ENCODE data around the gene UFC1. TPM values are rescaled to one million over a fixed set of nuclear protein-coding genes. Genes with fewer than 3 reads are reported as not detected.

UFC1 gene
- polyA plus RNA-seq, 1 donor (not counting 4 experiments of a cell fraction or from before 2014, with no cell fraction given), result 86.4 TPM

DNA sequence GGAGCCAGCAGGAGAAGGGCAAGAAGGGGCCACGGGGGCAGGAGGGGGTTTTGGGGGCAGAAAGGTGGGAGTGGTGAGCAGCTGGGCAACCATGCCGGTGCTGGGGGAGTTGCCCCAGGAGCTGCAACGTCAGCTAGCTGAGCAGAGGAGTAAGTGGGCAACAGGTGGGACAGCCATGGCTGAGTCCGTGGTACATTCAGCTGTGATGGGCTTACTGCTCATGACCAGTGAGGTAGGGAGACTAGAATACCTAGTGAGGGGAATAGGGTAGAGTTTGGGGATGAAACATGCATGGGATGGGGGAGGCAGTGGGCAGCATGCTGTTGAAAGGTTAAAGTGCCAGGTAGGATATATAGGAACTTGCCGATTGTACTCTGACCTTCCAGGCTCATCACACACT lies 7.9 kb downstream of the UFC1 start:
- TF ChIP-seq EZH2 (IDR thresholded peaks at IDR 0.05; ENCODE audit: low read length), result no peak
- TF ChIP-seq, protein P1, sequence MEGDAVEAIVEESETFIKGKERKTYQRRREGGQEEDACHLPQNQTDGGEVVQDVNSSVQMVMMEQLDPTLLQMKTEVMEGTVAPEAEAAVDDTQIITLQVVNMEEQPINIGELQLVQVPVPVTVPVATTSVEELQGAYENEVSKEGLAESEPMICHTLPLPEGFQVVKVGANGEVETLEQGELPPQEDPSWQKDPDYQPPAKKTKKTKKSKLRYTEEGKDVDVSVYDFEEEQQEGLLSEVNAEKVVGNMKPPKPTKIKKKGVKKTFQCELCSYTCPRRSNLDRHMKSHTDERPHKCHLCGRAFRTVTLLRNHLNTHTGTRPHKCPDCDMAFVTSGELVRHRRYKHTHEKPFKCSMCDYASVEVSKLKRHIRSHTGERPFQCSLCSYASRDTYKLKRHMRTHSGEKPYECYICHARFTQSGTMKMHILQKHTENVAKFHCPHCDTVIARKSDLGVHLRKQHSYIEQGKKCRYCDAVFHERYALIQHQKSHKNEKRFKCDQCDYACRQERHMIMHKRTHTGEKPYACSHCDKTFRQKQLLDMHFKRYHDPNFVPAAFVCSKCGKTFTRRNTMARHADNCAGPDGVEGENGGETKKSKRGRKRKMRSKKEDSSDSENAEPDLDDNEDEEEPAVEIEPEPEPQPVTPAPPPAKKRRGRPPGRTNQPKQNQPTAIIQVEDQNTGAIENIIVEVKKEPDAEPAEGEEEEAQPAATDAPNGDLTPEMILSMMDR (optimal IDR thresholded peaks at IDR 0.05 in 1 of 3, IDR thresholded peaks at IDR 0.05 in 1 of 3, conservative IDR thresholded peaks at IDR 0.05 in 1 of 3; ENCODE audit: extremely low read depth in 1 of 3, insufficient read depth in 2 of 3, low read length in 3 of 3), result no peak
- Histone ChIP-seq H4K20me1 (ENCODE audit: control insufficient read depth, extremely low read depth, insufficient read depth, low read length) (no peaks in the 10 kb centered on the region), H3K27ac (ENCODE audit: control insufficient read depth, insufficient read depth, low read length) (no peak overlapping the region), H3K36me3 (ENCODE audit: control insufficient read depth in 2 of 2, extremely low read depth in 1 of 2, insufficient read depth in 2 of 2, low read length in 2 of 2) (peaks cover 9 to 33% of the 10 kb centered on the region in 2 experiments), H3K4me2 (ENCODE audit: control insufficient read depth, extremely low read depth, insufficient read depth, low read depth, low read length) (no peak overlapping the region), H3K27me3 (ENCODE audit: control insufficient read depth, extremely low read depth, insufficient read depth, low read length) (no peaks in the 10 kb centered on the region), H3K4me3 (ENCODE audit: control insufficient read depth in 2 of 3, extremely low read depth in 1 of 3, insufficient read depth in 2 of 3, low read depth in 1 of 3, low read length in 3 of 3) (no peak overlapping the region), H2AFZ (ENCODE audit: control insufficient read depth, low read length) (no peak overlapping the region), H3K79me2 (ENCODE audit: control insufficient read depth, insufficient read depth, low read length) (peaks cover 14% of the 10 kb centered on the region), H3K9me3 (ENCODE audit: control insufficient read depth, low read depth, low read length) (no peaks in the 10 kb centered on the region), H3K4me1 (ENCODE audit: control insufficient read depth, extremely low read depth, insufficient read depth, low read length) (peaks cover 27% of the 10 kb centered on the region), H3K9me1 (ENCODE audit: control insufficient read depth, extremely low read depth, insufficient read depth, low read length) (no peaks in the 10 kb centered on the region), H3K9ac (ENCODE audit: control insufficient read depth, extremely low read depth, insufficient read depth, low read length) (no peak overlapping the region)
- DNase-seq (ENCODE audit: low read depth, low spot score) (no peak), FAIRE-seq (no peak)
- dilution Hi-C loops (cut with MboI; ENCODE audit: extremely low pct_ligation_motif_present, low sequenced_read_pairs), result no loop called here

DNA sequence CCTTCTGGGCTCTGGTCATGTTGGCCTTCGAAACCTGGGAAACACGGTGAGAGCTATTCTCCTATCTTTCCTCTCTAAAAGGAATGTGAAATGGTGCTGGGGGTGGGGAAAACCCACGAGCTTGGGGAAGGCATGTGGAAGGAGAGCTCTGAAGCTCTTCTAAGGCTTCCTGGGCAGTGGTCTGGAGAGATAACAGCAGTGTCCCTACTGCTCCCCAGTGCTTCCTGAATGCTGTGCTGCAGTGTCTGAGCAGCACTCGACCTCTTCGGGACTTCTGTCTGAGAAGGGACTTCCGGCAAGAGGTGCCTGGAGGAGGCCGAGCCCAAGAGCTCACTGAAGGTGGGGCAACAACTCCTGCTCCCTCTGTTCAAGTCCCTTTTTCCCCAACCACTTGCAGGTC lies 8.3 kb downstream of the UFC1 start:
- H3K79me2 ChIP-seq (ENCODE audit: control insufficient read depth, insufficient read depth, low read length), result peaks cover 14% of the 10 kb centered on the region
- H4K20me1 ChIP-seq (ENCODE audit: control insufficient read depth, extremely low read depth, insufficient read depth, low read length), result no peaks in the 10 kb centered on the region
- FAIRE-seq (no peak), DNase-seq (ENCODE audit: low read depth, low spot score) (no peak)
- no peak overlapping the region for H3K9ac ChIP-seq (ENCODE audit: control insufficient read depth, extremely low read depth, insufficient read depth, low read length)
- H3K4me3 ChIP-seq (ENCODE audit: control insufficient read depth in 2 of 3, extremely low read depth in 1 of 3, insufficient read depth in 2 of 3, low read depth in 1 of 3, low read length in 3 of 3), result no peak overlapping the region
- TF ChIP-seq EZH2 (IDR thresholded peaks at IDR 0.05; ENCODE audit: low read length), result no peak
- TF ChIP-seq, protein P1 (optimal IDR thresholded peaks at IDR 0.05 in 1 of 3, IDR thresholded peaks at IDR 0.05 in 1 of 3, conservative IDR thresholded peaks at IDR 0.05 in 1 of 3; ENCODE audit: extremely low read depth in 1 of 3, insufficient read depth in 2 of 3, low read length in 3 of 3), result no peak
- no peak overlapping the region for H3K27ac ChIP-seq (ENCODE audit: control insufficient read depth, insufficient read depth, low read length)
- H3K9me1 ChIP-seq (ENCODE audit: control insufficient read depth, extremely low read depth, insufficient read depth, low read length), result no peaks in the 10 kb centered on the region
- peaks cover 31% of the 10 kb centered on the region for H3K4me1 ChIP-seq (ENCODE audit: control insufficient read depth, extremely low read depth, insufficient read depth, low read length)
- H3K4me2 ChIP-seq (ENCODE audit: control insufficient read depth, extremely low read depth, insufficient read depth, low read depth, low read length), result no peak overlapping the region
- H2AFZ ChIP-seq (ENCODE audit: control insufficient read depth, low read length), result no peak overlapping the region
- dilution Hi-C loops (cut with MboI; ENCODE audit: extremely low pct_ligation_motif_present, low sequenced_read_pairs), result no loop called here
- H3K9me3 ChIP-seq (ENCODE audit: control insufficient read depth, low read depth, low read length), result no peaks in the 10 kb centered on the region
- H3K36me3 ChIP-seq (ENCODE audit: control insufficient read depth in 2 of 2, extremely low read depth in 1 of 2, insufficient read depth in 2 of 2, low read length in 2 of 2), result peaks cover 9 to 33% of the 10 kb centered on the region in 2 experiments
- H3K27me3 ChIP-seq (ENCODE audit: control insufficient read depth, extremely low read depth, insufficient read depth, low read length), result no peaks in the 10 kb centered on the region

All from keratinocyte (primary cell).